Naive thymus-derived CD4-positive, alpha-beta T cell (primary cell): ENCODE results near the gene VDR. TPM values are rescaled to one million over a fixed set of nuclear protein-coding genes. Genes with fewer than 3 reads are reported as not detected.
A peak's percentile ranks its signal among the peaks of the same experiment; 100 is the strongest.

Experiments used
- ATAC-seq: fragments of 150-1000 bp; cut with Tn5 transposase; 2 replicates; pipeline ENCODE4 v1.10.0; 2021; ENCODE audit warnings: mild to moderate bottlenecking, moderate library complexity
- CTCF ChIA-PET: fragments of 350-600 bp; sonication (Branson Sonifier 250); formaldehyde crosslinking; loops from one replicate; lab custom pipeline; 2021; ENCODE audit warnings: antibody characterized with exemption; lab: Charles Lee
- POLR2A ChIA-PET: fragments of 350-600 bp; sonication (Branson Sonifier 250); formaldehyde crosslinking; loops from one replicate; lab custom pipeline; 2021; ENCODE audit warnings: antibody characterized with exemption, inconsistent platforms; lab: Charles Lee
- DNase-seq, 9 donors: peaks; one replicate each; pipeline versions ENCODE4 v3.0.0 to v3.0.0-alpha.2; 2020 to 2022; ENCODE audit warnings: mixed read lengths in 1 of 9
- H3K27ac ChIP-seq: one replicate; pipeline ENCODE4 v1.7.0; 2013; ENCODE audit warnings: mild to moderate bottlenecking, low read depth, low read length, moderate library complexity
- H3K27me3 ChIP-seq, 2 donors: one replicate each; pipeline ENCODE4 v1.7.0; 2013; ENCODE audit warnings: low read length in 2 of 2, mild to moderate bottlenecking in 2 of 2, moderate library complexity in 2 of 2; ENCODE audit not compliant: control insufficient read depth in 2 of 2, insufficient read depth in 2 of 2
- H3K36me3 ChIP-seq, 3 experiments: 1 replicate in 2 of 3; 2 replicates in 1 of 3; pipeline ENCODE4 v1.7.0; 2013; ENCODE audit warnings: low read length in 3 of 3, mild to moderate bottlenecking in 3 of 3, moderate library complexity in 1 of 3; ENCODE audit not compliant: insufficient read depth in 3 of 3, control insufficient read depth in 2 of 3
- H3K4me1 ChIP-seq, 2 donors: one replicate each; pipeline ENCODE4 v1.7.0; 2013; ENCODE audit warnings: low read length in 2 of 2, mild to moderate bottlenecking in 2 of 2, moderate library complexity in 1 of 2; ENCODE audit not compliant: control insufficient read depth in 2 of 2, insufficient read depth in 2 of 2
- H3K4me3 ChIP-seq: 2 replicates; pipeline ENCODE4 v1.7.0; 2013; ENCODE audit warnings: mild to moderate bottlenecking, low read length
- H3K9me3 ChIP-seq, 3 experiments: 1 replicate in 2 of 3; 2 replicates in 1 of 3; pipeline ENCODE4 v1.7.0; 2013; ENCODE audit warnings: low read length in 3 of 3; ENCODE audit not compliant: control insufficient read depth in 2 of 3
- H3K27ac Mint-ChIP-seq, 9 donors: one replicate each; pipeline ENCODE4 v1.8.0; 2020 to 2022; ENCODE audit warnings: mixed read lengths in 9 of 9, mild to moderate bottlenecking in 8 of 9, moderate library complexity in 5 of 9, inconsistent platforms in 2 of 9
- H3K27me3 Mint-ChIP-seq, 5 donors: one replicate each; pipeline ENCODE4 v1.8.0; 2021 to 2022; ENCODE audit warnings: mixed read lengths in 5 of 5, mild to moderate bottlenecking in 1 of 5
- H3K36me3 Mint-ChIP-seq, 5 donors: one replicate each; pipeline ENCODE4 v1.8.0; 2020 to 2022; ENCODE audit warnings: mixed read lengths in 5 of 5, mild to moderate bottlenecking in 3 of 5, inconsistent platforms in 1 of 5
- H3K4me1 Mint-ChIP-seq, 7 donors: one replicate each; pipeline ENCODE4 v1.8.0; 2020 to 2022; ENCODE audit warnings: mixed read lengths in 7 of 7, mild to moderate bottlenecking in 3 of 7, inconsistent platforms in 1 of 7
- H3K4me3 Mint-ChIP-seq, 10 donors: one replicate each; pipeline ENCODE4 v1.8.0; 2020 to 2022; ENCODE audit warnings: mild to moderate bottlenecking in 10 of 10, mixed read lengths in 10 of 10, moderate library complexity in 6 of 10, inconsistent platforms in 2 of 10
- H3K9me3 Mint-ChIP-seq, 11 donors: one replicate each; pipeline ENCODE4 v1.8.0; 2020 to 2022; ENCODE audit warnings: mixed read lengths in 11 of 11, mild to moderate bottlenecking in 4 of 11, inconsistent platforms in 1 of 11, moderate library complexity in 1 of 11
- intact Hi-C, 2 donors: fragments of 100-400 bp; cut with micrococcal nuclease; formaldehyde crosslinking; loops; one replicate each; pipeline ENCODE4 v1.15.1; 2023
- polyA plus RNA-seq, 2 donors: library from polyadenylated mRNA; unstranded; fragments of 300-500 nt; fragmentation: Illumina TruSeq; gene quantifications; one replicate each; pipeline ENCODE4 v1.2.3, GENCODE V29; 2021
- total RNA-seq, 6 experiments: library from RNA in 5 of 6; stranded (reverse) in 5 of 6; gene quantifications; 1 replicate in 5 of 6; 2 replicates in 1 of 6; pipeline ENCODE4 v1.2.3 and lab custom pipeline; 2021 to 2026

VDR gene
- total RNA-seq (10 to 100 TPM in 2 of 5 experiments, 1 to 10 TPM in 3; 1.6 to 82.6 (median 2.9) TPM), polyA plus RNA-seq (1 to 10 TPM in 1 of 2 donors, under 1 TPM in 1; 0.11 to 1.4 TPM), total RNA-seq (lab: John Stamatoyannopoulos, UW) (1.9 reads per million, percentile 8 among the genes with 10 or more reads in this experiment)

GRCh38 chr12:47904713-47905709 lies at the start of gene VDR:
TSS of gene VDR (minus strand) at chr12:47904994. CDS start at chr12:47879113, 25,881 bp downstream.
- Mint-ChIP-seq H3K4me3 (peak within 1 kb of the TSS; percentile 86 to 98 (median 94)), H3K27ac (peak within 1 kb of the TSS; percentile 51 to 88 (median 74)), H3K9me3 (no peaks in the 10 kb centered on the region), H3K27me3 (peaks cover 0 to 36% (median 0%) of the 10 kb centered on the region in 5 donors), H3K4me1 (peaks cover 35 to 55% (median 45%) of the 10 kb centered on the region in 7 donors), H3K36me3 (peaks cover 0 to 11% (median 0%) of the 10 kb centered on the region in 5 donors)
- POLR2A ChIA-PET: interaction anchor here (1.9 kb wide), 1 partner anchor 21 kb away, joined by 13 read pairs; no protein-coding TSS in a partner anchor
- Histone ChIP-seq H3K36me3 (no peaks in the 10 kb centered on the region), H3K27me3 (no peaks in the 10 kb centered on the region), H3K4me1 (peaks cover 25 to 39% of the 10 kb centered on the region in 2 donors), H3K27ac (peak within 1 kb of the TSS; percentile 44), H3K4me3 (peak within 1 kb of the TSS; percentile 73), H3K9me3 (no peaks in the 10 kb centered on the region)
- DNase-seq (peak; percentile 42 to 76 (median 64)), ATAC-seq (peak; percentile 86)
- intact Hi-C loops: loop anchor here (1.0 to 10.0 kb wide), 16 partner anchors 16 to 1910 kb away; partner anchors contain the start of genes RPAP3 (in 2 of the 2), TMEM106C (in 2 of the 2), SCAF11 (in 1 of the 2) and SENP1 (in 1 of the 2)
- CTCF ChIA-PET: interaction anchor here (0.7 to 2.4 kb wide), 12 partner anchors 9 to 664 kb away, joined by 3 to 12 read pairs (median 4); no protein-coding TSS in a partner anchor

DNA sequence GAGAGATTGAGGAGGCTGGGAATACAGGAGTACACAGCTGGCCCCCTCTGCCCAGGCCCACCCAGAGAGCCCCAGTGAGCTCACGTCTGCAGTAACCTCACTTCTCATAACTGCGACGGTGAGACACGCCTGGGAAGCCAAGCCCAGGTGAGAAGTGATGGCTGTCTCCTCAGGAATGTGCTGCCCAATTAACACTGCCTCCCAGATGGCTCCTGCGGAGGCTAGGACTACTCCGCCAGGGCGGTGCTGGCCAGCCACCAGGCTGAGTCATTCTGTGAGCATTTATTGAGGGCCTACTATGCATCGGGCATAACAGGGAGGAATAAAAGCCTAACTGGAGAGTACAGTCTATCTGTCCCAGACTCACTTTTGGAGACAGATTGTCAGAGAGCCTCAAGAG lies 49.3 kb upstream of the VDR start:
- Histone ChIP-seq H3K27ac (no peak overlapping the region), H3K4me3 (no peak overlapping the region), H3K27me3 (no peaks in the 10 kb centered on the region), H3K9me3 (no peaks in the 10 kb centered on the region), H3K36me3 (no peaks in the 10 kb centered on the region), H3K4me1 (no peaks in the 10 kb centered on the region)
- intact Hi-C loops: no loop called here
- DNase-seq: no peak
- peaks cover 0 to 14% (median 0%) of the 10 kb centered on the region in 7 donors for H3K4me1 Mint-ChIP-seq
- peaks cover 0 to 29% (median 4%) of the 10 kb centered on the region in 5 donors for H3K27me3 Mint-ChIP-seq
- peaks cover 0 to 11% (median 0%) of the 10 kb centered on the region in 11 donors for H3K9me3 Mint-ChIP-seq
- no peak overlapping the region for H3K27ac Mint-ChIP-seq
- CTCF ChIA-PET: interaction anchor here (1.0 kb wide), 1 partner anchor 212 kb away, joined by 3 read pairs; no protein-coding TSS in a partner anchor
- POLR2A ChIA-PET: interaction anchor here (0.6 kb wide), 1 partner anchor 204 kb away, joined by 3 read pairs; no protein-coding TSS in a partner anchor
- ATAC-seq: no peak
- H3K4me3 Mint-ChIP-seq: no peak overlapping the region
- H3K36me3 Mint-ChIP-seq: peaks cover 0 to 4% (median 0%) of the 10 kb centered on the region in 5 donors

- Histone ChIP-seq H3K4me3 (no peak overlapping the region), H3K27me3 (no peaks in the 10 kb centered on the region), H3K9me3 (no peaks in the 10 kb centered on the region), H3K36me3 (no peaks in the 10 kb centered on the region), H3K27ac (no peak overlapping the region), H3K4me1 (no peaks in the 10 kb centered on the region)
- intact Hi-C loops: no loop called here
- ChIA-PET POLR2A (no interaction called here), CTCF (interaction anchor here (0.7 to 1.6 kb wide), 2 partner anchors 49 to 243 kb away, joined by 3 to 4 read pairs; no protein-coding TSS in a partner anchor)
- peaks cover 0 to 1% (median 0%) of the 10 kb centered on the region in 11 donors for H3K9me3 Mint-ChIP-seq
- H3K27me3 Mint-ChIP-seq: peaks cover 4 to 21% (median 5%) of the 10 kb centered on the region in 5 donors
- H3K36me3 Mint-ChIP-seq: no peaks in the 10 kb centered on the region
- no peak overlapping the region for H3K27ac Mint-ChIP-seq
- no peak overlapping the region for H3K4me3 Mint-ChIP-seq
- DNase-seq (no peak), ATAC-seq (no peak)
- H3K4me1 Mint-ChIP-seq: peaks cover 0 to 18% (median 0%) of the 10 kb centered on the region in 7 donors
Observed at GRCh38 chr12:47950856-47951468, 46.2 kb upstream of the VDR start.

- DNase-seq: peak in 7 of 9 donors; percentile 22 to 67 (median 45)
- POLR2A ChIA-PET: no interaction called here
- no peaks in the 10 kb centered on the region for H3K4me1 ChIP-seq
- CTCF ChIA-PET: interaction anchor here (0.6 to 1.6 kb wide), 10 partner anchors 9 to 245 kb away, joined by 3 to 5 read pairs (median 3); no protein-coding TSS in a partner anchor
- intact Hi-C loops: loop anchor here (1.0 to 5.0 kb wide), 8 partner anchors 45 to 669 kb away; partner anchors contain the start of gene VDR (in 2 of the 2)
- Mint-ChIP-seq H3K4me3 (no peak overlapping the region), H3K27ac (peak overlapping the region in 1 of 9 donors; percentile 38), H3K27me3 (peaks cover 4 to 13% (median 5%) of the 10 kb centered on the region in 5 donors), H3K36me3 (no peaks in the 10 kb centered on the region), H3K4me1 (peaks cover 0 to 18% (median 0%) of the 10 kb centered on the region in 7 donors), H3K9me3 (no peaks in the 10 kb centered on the region)
- H3K9me3 ChIP-seq: no peaks in the 10 kb centered on the region
- no peaks in the 10 kb centered on the region for H3K27me3 ChIP-seq
- H3K36me3 ChIP-seq: no peaks in the 10 kb centered on the region
- ATAC-seq: peak; percentile 72
- no peak overlapping the region for H3K4me3 ChIP-seq
- no peak overlapping the region for H3K27ac ChIP-seq
Observed at GRCh38 chr12:47949441-47950341, 44.9 kb upstream of the VDR start.

GRCh38 chr12:47947341-47947740 lies 42.5 kb upstream of the VDR start:
- DNase-seq (no peak), ATAC-seq (no peak)
- Histone ChIP-seq H3K4me3 (no peak overlapping the region), H3K27ac (no peak overlapping the region), H3K9me3 (no peaks in the 10 kb centered on the region), H3K4me1 (no peaks in the 10 kb centered on the region), H3K36me3 (no peaks in the 10 kb centered on the region), H3K27me3 (no peaks in the 10 kb centered on the region)
- Mint-ChIP-seq H3K36me3 (no peaks in the 10 kb centered on the region), H3K4me3 (no peak overlapping the region), H3K27me3 (peaks cover 0 to 15% (median 12%) of the 10 kb centered on the region in 5 donors), H3K9me3 (no peaks in the 10 kb centered on the region), H3K4me1 (peaks cover 0 to 12% (median 0%) of the 10 kb centered on the region in 7 donors), H3K27ac (no peak overlapping the region)
- ChIA-PET CTCF (interaction anchor here (0.7 to 1.3 kb wide), 5 partner anchors 10 to 219 kb away, joined by 3 to 4 read pairs (median 3); no protein-coding TSS in a partner anchor), POLR2A (no interaction called here)
- intact Hi-C loops: loop anchor here in 1 of 2 donors (5.0 kb wide), 2 partner anchors 90 to 220 kb away; no protein-coding TSS in a partner anchor
